ENCODE measurements around the gene POLD2. TPM values are rescaled to one million over a fixed set of nuclear protein-coding genes. Genes with fewer than 3 reads are reported as not detected.

POLD2 gene
- total RNA-seq, 1 experiment from 2014 or later = 131 TPM

DNA sequence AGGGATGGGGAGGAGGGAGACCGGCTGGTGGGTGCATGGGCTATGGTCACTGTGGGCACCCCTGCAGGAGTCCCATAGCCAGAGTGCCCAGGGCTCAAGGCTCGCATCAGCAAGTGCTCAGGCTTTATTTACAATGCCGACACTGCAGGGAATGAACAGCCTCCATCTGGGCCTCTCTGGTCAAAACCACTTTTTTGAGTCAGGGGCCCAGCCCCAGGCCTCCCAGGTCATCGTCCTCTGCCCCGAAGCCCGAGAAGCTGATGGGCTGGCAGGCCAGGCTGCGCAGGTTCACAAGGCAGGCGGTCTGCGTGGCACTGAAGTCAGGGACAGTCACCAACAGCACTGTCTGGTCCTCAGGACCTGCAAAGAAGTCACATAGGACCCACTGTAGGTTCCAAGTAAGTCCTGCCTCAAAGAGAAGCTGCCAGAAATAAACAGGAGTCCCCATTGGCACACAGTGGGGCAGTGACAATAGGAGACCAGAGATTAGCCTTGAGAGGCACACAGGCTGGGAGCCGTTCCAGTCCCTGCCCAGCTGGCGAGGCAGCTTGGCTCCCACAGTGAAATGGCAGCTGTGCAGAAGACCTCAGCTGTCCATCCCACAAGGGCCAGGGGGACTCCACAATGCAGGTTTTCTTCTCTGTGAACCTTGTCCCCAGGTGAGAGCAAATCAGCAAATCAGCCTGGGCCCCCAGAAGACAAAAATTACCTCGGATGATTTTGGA, 8.6 kb downstream of the POLD2 start:
- Mint-ChIP-seq H3K4me3 (no peak overlapping the region), H3K9me3 (no peaks in the 10 kb centered on the region), H3K4me1 (0 out of 4 replicates have a peak, but pooled peaks cover 0 to 4% of the 10 kb centered on the region in 2 experiments), H3K27ac (no peak overlapping the region; a peak in 1 of 7 replicates), H3K27me3 (ENCODE audit: low read depth) (no peaks in the 10 kb centered on the region; the same call in 1 of the 2 replicates), H3K36me3 (ENCODE audit: insufficient read depth in 1 of 3, low read depth in 3 of 3) (peaks cover 34 to 77% (median 71%) of the 10 kb centered on the region in 3 experiments)
- TF ChIP-seq CTCF (conservative IDR thresholded peaks at IDR 0.05) = no peak
- Histone ChIP-seq H4K91ac (ENCODE audit: insufficient read length, low read depth, low read length) (no peak overlapping the region), H3K56ac (ENCODE audit: insufficient read length, low read depth, low read length) (no peak overlapping the region), H3K23me2 (ENCODE audit: insufficient read length, low read depth, low read length, poor library complexity, severe bottlenecking) (no peaks in the 10 kb centered on the region), H3K23ac (ENCODE audit: insufficient read length, low read depth, low read length) (no peak overlapping the region), H4K5ac (ENCODE audit: insufficient read length, low read depth, low read length) (no peak overlapping the region), H2AK5ac (ENCODE audit: insufficient read length, low read length) (no peak overlapping the region), H3K9me3 (ENCODE audit: control insufficient read depth, low read depth, low read length) (no peaks in the 10 kb centered on the region), H3K27ac (ENCODE audit: insufficient read length, low read depth, low read length) (no peak overlapping the region), H3K4me1 (ENCODE audit: insufficient read depth, low read length) (no peaks in the 10 kb centered on the region), H4K20me1 (ENCODE audit: control insufficient read depth, insufficient read depth, insufficient read length) (no peaks in the 10 kb centered on the region), H2BK15ac (ENCODE audit: low read depth, low read length) (no peak overlapping the region), H3K9ac (ENCODE audit: extremely low read depth, insufficient read length, low read length) (no peak overlapping the region), H2BK120ac (ENCODE audit: low read depth, low read length, poor library complexity, severe bottlenecking) (no peak overlapping the region), H3K79me2 (ENCODE audit: insufficient read depth, low read length) (no peaks in the 10 kb centered on the region), H3K4ac (ENCODE audit: low read depth, low read length) (no peak overlapping the region), H3K18ac (ENCODE audit: insufficient read length, low read depth, low read length) (no peak overlapping the region), H3K4me2 (ENCODE audit: insufficient read depth, insufficient read length, low read length) (no peak overlapping the region), H4K8ac (replicated peaks; ENCODE audit: insufficient read length, low read depth, low read length) (no peak overlapping the region), H2BK20ac (ENCODE audit: low read depth, low read length, poor library complexity, severe bottlenecking) (no peak overlapping the region), H3K79me1 (ENCODE audit: insufficient read depth, low read depth, low read length, poor library complexity, severe bottlenecking) (no peaks in the 10 kb centered on the region), H3K14ac (ENCODE audit: insufficient read depth, low read length) (no peak overlapping the region), H3K27me3 (ENCODE audit: insufficient read depth, low read length) (no peaks in the 10 kb centered on the region), H2BK12ac (ENCODE audit: insufficient read length, low read depth, low read length) (no peak overlapping the region), H3T11ph (ENCODE audit: low read length) (no peak overlapping the region), H2AFZ (ENCODE audit: low read length) (no peak overlapping the region), H2BK5ac (ENCODE audit: insufficient read length, low read length) (no peak overlapping the region)
- no CpG with 5 or more reads among the region's 12 CpGs for WGBS (ENCODE audit: extremely low coverage, insufficient read length, low lambda C conversion rate)
- DNase-seq = no peak
